Gastrocnemius medialis (tissue), 4 donors: Measurements from ENCODE around the gene SLC44A2. TPM values are rescaled to one million over a fixed set of nuclear protein-coding genes. Genes with fewer than 3 reads are reported as not detected.

Experiments used
- ATAC-seq, 2 donors: fragments of 150-250 bp; one replicate each; pipeline ENCODE4 v1.9.1; 2016
- DNase-seq, 2 donors: peaks; one replicate each; pipeline ENCODE4 v3.0.0-alpha.2; 2019
- H3K27ac ChIP-seq, 4 donors: fragments of 200-600 bp; sonication (generic); 1 replicate in 1 of 4; 2 replicates in 3 of 4; pipeline ENCODE4 v1.5.1; 2016 to 2018; ENCODE audit warnings: mild to moderate bottlenecking in 2 of 4, moderate library complexity in 1 of 4
- H3K27me3 ChIP-seq, 3 donors: fragments of 200-600 bp; sonication (generic) in 2 of 3; 1 replicate in 1 of 3; 2 replicates in 2 of 3; pipeline versions ENCODE4 v1.5.1 to v1.6.0; 2016 to 2019; ENCODE audit warnings: mild to moderate bottlenecking in 1 of 3, moderate library complexity in 1 of 3
- H3K36me3 ChIP-seq, 2 donors: fragments of 200-600 bp; sonication (generic) in 1 of 2; one replicate each; pipeline ENCODE4 v1.5.1; 2017 to 2018
- H3K4me1 ChIP-seq, 2 donors: fragments of 200-600 bp; sonication (generic) in 1 of 2; one replicate each; pipeline ENCODE4 v1.5.1; 2016 to 2017; ENCODE audit warnings: mild to moderate bottlenecking in 2 of 2
- H3K4me3 ChIP-seq, 4 donors: fragments of 200-600 bp; sonication (generic) in 3 of 4; 1 replicate in 1 of 4; 2 replicates in 3 of 4; pipeline ENCODE4 v1.5.1; 2016 to 2019; ENCODE audit warnings: mild to moderate bottlenecking in 2 of 4
- H3K9me3 ChIP-seq, 3 donors: fragments of 200-600 bp; sonication (generic) in 2 of 3; 1 replicate in 1 of 3; 2 replicates in 2 of 3; pipeline ENCODE4 v1.5.1; 2016 to 2019
- CTCF ChIP-seq, 5 experiments: fragments of 450-650 bp in 3 of 5; fragments of 200-600 bp in 2 of 5; sonication (generic) in 2 of 5; IDR thresholded peaks in 4 of 5; conservative IDR thresholded peaks in 1 of 5; 1 replicate in 4 of 5; 2 replicates in 1 of 5; pipeline ENCODE4 v1.5.1; 2016 to 2019; ENCODE audit warnings: antibody characterized with exemption in 5 of 5, mild to moderate bottlenecking in 3 of 5, moderate library complexity in 3 of 5
- POLR2A ChIP-seq, 2 donors: fragments of 450-650 bp; IDR thresholded peaks; one replicate each; pipeline ENCODE4 v1.6.1; 2017; ENCODE audit warnings: antibody characterized with exemption in 2 of 2, mild to moderate bottlenecking in 2 of 2, moderate library complexity in 2 of 2
- in situ Hi-C, 4 donors: fragments of 200-750 bp; cut with MboI; loops; one replicate each; pipeline versions ENCODE4 v1.15.0 to v1.8.0; 2017; ENCODE audit warnings: low sequenced_read_pairs in 4 of 4
- intact Hi-C: fragments of 100-400 bp; cut with DNase I; formaldehyde crosslinking; loops from one replicate; pipeline ENCODE4 v1.15.1; 2023; ENCODE audit warnings: low total_unique reads
- total RNA-seq, 4 donors: library from RNA; depleted of rRNA; stranded (reverse); fragments of >200 nt; gene quantifications; one replicate each; pipeline versions ENCODE4 v1.1.0 to v1.2.3, GENCODE V29; 2016

The SLC44A2 gene
- total RNA-seq: 100 to 1,000 TPM in 2 of 4 donors, 10 to 100 TPM in 2; 51.1 to 168 (median 105) TPM

DNA sequence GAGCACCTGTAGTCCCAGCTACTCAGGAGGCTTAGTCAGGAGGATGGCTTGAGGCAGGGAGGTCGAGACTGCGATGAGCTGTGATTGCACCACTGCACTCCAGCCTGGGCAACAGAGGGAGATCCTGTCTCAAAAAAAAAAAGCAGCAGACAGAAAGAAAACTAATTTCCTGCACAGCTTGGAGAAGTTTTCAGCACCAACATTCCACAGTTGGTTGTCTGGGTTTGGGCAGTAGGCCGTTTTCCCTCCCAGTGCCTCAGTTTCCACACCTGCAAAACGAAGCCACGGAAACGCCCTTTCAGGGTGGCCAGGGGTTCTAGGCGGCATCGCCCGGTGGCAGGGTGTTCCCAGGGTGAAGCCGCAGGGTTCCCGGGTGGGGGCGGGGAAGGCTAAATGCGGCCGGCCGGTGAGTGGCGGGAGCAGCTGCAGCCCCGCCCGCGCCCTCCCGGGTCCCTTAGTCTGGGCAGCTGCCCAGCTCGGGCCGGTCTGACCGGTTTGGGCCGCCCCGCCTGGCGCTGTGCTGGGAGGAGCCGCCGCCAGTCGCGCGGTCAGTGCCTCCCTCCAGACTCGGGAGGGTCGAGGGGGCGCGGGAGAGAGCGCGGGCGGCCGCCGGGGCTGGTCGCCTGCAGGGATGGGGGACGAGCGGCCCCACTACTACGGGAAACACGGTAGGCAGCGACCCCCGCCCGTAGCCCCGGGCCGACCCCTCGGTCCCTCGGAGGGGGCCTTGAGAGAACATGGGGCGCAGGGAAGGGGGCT is at the start of gene SLC44A2:
Gene SLC44A2 (plus strand): TSS at position 551 of the 759 bp plus-strand sequence. CDS start 81 bp downstream, at position 632.
- peak within 1 kb of the TSS; percentile 93 to 95 (median 95) for H3K27ac ChIP-seq
- H3K4me3 ChIP-seq: peak within 1 kb of the TSS; percentile 65 to 80 (median 76)
- ATAC-seq: peak; percentile 80 to 85
- peaks cover 32 to 35% of the 10 kb centered on the region in 2 donors for H3K4me1 ChIP-seq
- intact Hi-C loops (loop anchor here (1.0 to 2.0 kb wide), 2 partner anchors 22 to 28 kb away; no protein-coding TSS in a partner anchor), in situ Hi-C loops (no loop called here)
- H3K9me3 ChIP-seq: no peaks in the 10 kb centered on the region
- no peaks in the 10 kb centered on the region for H3K27me3 ChIP-seq
- no peak for TF ChIP-seq CTCF (IDR thresholded peaks at IDR 0.05 in 4 of 5, conservative IDR thresholded peaks at IDR 0.05 in 1 of 5)
- TF ChIP-seq POLR2A (IDR thresholded peaks at IDR 0.05): peak; percentile 82 to 92
- H3K36me3 ChIP-seq: peaks cover 0 to 27% of the 10 kb centered on the region in 2 donors
- DNase-seq: peak; percentile 82 to 92

GRCh38 chr19:10577951-10578350 is 47.4 kb upstream of the SLC44A2 start:
- H3K27ac ChIP-seq: no peak overlapping the region
- in situ Hi-C loops: no loop called here
- no peaks in the 10 kb centered on the region for H3K36me3 ChIP-seq
- ATAC-seq (no peak), DNase-seq (no peak)
- TF ChIP-seq POLR2A (IDR thresholded peaks at IDR 0.05): no peak
- TF ChIP-seq CTCF (IDR thresholded peaks at IDR 0.05 in 4 of 5, conservative IDR thresholded peaks at IDR 0.05 in 1 of 5): no peak
- no peaks in the 10 kb centered on the region for H3K27me3 ChIP-seq
- peaks cover 0 to 4% of the 10 kb centered on the region in 2 donors for H3K4me1 ChIP-seq
- H3K4me3 ChIP-seq: no peak overlapping the region
- intact Hi-C loops: no loop called here
- H3K9me3 ChIP-seq: no peaks in the 10 kb centered on the region

DNA sequence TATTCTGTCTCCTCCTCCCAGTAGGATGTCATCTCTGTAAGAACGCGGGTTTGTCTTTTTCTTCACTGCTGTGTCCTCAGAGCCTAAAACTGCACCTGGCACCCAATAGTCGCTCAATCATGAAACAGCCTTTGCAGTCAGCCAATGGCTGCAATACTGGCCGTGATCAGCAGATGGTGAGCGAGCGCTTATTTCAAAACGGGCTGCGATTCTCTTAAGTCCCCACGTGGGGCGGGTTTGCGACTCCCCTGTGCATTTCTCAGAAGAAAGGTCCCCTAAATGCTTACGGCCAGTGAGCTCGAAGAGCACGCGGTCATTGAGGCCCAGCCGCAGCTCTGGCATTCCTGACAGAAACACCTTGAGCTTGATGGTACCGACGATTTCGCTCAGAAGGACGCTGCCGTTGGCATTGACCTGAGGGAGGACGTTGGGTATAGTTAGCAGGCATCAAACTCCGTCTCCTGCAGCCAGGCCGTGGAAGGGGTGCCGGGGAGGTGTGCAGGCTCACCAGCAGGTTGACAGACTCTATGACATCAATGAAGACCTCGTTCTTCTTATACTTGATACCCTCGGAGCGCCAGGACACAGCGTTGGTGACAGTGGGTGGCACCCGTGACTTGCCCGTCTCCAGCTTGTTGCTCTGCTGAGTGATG is 44.2 kb upstream of the SLC44A2 start:
- intact Hi-C loops: loop anchor here (1.0 to 5.0 kb wide), 2 partner anchors 63 to 116 kb away; no protein-coding TSS in a partner anchor
- in situ Hi-C loops: loop anchor here (5.0 kb wide), 2 partner anchors 61 to 66 kb away; no protein-coding TSS in a partner anchor

DNA sequence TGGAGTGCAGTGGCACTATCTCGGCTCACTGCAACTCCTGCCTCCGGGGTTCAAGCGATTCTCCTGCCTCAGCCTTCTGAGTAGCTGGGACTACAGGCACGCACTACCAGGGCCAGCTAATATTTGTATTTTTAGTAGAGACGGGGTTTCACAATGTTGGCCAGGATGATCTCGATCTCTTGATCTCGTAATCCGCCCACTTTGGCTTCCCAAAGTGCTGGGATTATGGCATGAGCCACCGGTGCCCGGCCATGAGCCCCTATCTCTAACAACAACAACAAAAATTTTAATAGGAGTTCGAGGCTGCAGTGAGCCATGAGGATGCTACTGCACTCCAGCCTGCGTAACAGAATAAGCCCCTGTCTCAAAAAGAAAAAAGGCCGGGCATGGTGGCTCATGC is 43.3 kb upstream of the SLC44A2 start:
- no peaks in the 10 kb centered on the region for H3K36me3 ChIP-seq
- no peak overlapping the region for H3K4me3 ChIP-seq
- in situ Hi-C loops: loop anchor here (5.0 kb wide), 2 partner anchors 60 to 65 kb away; no protein-coding TSS in a partner anchor
- peaks cover 0 to 4% of the 10 kb centered on the region in 2 donors for H3K4me1 ChIP-seq
- peaks cover 0 to 3% (median 1%) of the 10 kb centered on the region in 3 donors for H3K27me3 ChIP-seq
- H3K9me3 ChIP-seq: no peaks in the 10 kb centered on the region
- intact Hi-C loops: loop anchor here (5.0 kb wide), 1 partner anchor 115 kb away; no protein-coding TSS in a partner anchor
- ATAC-seq (no peak), DNase-seq (no peak)
- no peak for TF ChIP-seq POLR2A (IDR thresholded peaks at IDR 0.05)
- no peak for TF ChIP-seq CTCF (IDR thresholded peaks at IDR 0.05 in 4 of 5, conservative IDR thresholded peaks at IDR 0.05 in 1 of 5)
- H3K27ac ChIP-seq: no peak overlapping the region

More for the DNA sequence above, 44.2 kb upstream of the SLC44A2 start:
- H3K4me3 ChIP-seq: peak overlapping the region in 3 of 4 donors; percentile 28 to 44 (median 44)
- peaks cover 0 to 4% of the 10 kb centered on the region in 2 donors for H3K4me1 ChIP-seq
- no peak overlapping the region for H3K27ac ChIP-seq
- H3K36me3 ChIP-seq: no peaks in the 10 kb centered on the region
- peak; percentile 98 to 100 (median 99) for TF ChIP-seq CTCF (IDR thresholded peaks at IDR 0.05 in 4 of 5, conservative IDR thresholded peaks at IDR 0.05 in 1 of 5)
- TF ChIP-seq POLR2A (IDR thresholded peaks at IDR 0.05): no peak
- H3K9me3 ChIP-seq: no peaks in the 10 kb centered on the region
- peak; percentile 68 to 87 for DNase-seq
- ATAC-seq: peak; percentile 93 to 97
- no peaks in the 10 kb centered on the region for H3K27me3 ChIP-seq
